Measurements from ENCODE around the gene BBS7.

The BBS7 gene

DNA sequence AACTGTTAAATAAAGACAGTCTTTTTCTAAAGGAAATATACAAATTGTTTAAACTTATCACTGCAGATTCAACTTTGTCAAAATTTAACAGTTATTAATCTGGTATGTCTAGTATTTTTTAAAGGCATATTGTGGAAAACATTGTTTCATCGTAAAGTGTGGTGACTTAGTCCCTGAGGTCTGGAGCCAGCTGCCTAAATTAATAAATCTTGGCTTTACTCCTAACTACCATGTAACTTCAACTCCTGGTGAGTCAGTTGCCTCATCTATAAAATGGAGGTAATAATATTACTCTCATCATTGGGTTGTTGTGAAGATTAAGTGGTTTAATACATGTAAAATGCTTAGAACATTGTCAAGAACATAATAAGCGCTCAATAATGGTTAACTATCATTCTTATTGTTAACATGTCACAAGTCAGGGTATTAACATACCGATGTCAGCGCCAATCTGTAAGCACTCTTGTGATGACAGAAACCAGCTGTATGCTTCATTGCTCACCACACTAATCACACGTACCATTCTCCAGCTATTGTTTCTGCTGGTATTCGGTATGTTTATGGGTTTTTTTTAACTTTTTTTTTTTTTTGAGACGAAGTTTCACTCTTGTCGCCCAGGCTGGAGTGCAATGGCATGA is 91.2 kb downstream of the BBS7 start:
- Histone ChIP-seq H3K4me1 (no peaks in the 10 kb centered on the region), H3K27me3 (peaks cover 11% of the 10 kb centered on the region), H3K9me3 (no peaks in the 10 kb centered on the region), H3K36me3 (no peaks in the 10 kb centered on the region), H3K4me3 (ENCODE audit: low read depth, low read length) (no peak overlapping the region)
- DNase-seq, result no peak
- TF ChIP-seq, protein P1, sequence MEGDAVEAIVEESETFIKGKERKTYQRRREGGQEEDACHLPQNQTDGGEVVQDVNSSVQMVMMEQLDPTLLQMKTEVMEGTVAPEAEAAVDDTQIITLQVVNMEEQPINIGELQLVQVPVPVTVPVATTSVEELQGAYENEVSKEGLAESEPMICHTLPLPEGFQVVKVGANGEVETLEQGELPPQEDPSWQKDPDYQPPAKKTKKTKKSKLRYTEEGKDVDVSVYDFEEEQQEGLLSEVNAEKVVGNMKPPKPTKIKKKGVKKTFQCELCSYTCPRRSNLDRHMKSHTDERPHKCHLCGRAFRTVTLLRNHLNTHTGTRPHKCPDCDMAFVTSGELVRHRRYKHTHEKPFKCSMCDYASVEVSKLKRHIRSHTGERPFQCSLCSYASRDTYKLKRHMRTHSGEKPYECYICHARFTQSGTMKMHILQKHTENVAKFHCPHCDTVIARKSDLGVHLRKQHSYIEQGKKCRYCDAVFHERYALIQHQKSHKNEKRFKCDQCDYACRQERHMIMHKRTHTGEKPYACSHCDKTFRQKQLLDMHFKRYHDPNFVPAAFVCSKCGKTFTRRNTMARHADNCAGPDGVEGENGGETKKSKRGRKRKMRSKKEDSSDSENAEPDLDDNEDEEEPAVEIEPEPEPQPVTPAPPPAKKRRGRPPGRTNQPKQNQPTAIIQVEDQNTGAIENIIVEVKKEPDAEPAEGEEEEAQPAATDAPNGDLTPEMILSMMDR (IDR thresholded peaks at IDR 0.05; ENCODE audit: low read depth, low read length), result no peak

DNA sequence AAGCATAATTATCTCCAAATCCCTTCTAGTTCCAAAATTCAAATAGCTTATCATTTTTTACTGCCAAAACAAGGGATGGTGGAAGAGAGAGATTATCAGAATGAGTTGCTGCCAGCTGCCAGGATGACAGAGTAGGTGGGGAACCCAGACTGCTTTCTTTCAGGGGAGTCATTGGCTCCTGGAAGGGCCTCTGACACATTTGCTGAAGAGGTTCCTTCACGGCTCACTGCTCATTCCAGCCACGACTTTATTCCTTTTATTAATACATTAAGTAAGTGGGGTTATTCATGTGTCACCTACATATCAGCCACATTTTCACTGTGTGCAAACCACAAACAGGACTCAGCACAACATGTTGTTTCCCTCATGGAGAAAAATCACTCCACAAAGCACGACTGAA is 92.6 kb downstream of the BBS7 start:
- Histone ChIP-seq H3K36me3 (no peaks in the 10 kb centered on the region), H3K4me3 (ENCODE audit: low read depth, low read length) (no peak overlapping the region), H3K27me3 (peaks cover 13% of the 10 kb centered on the region), H3K9me3 (no peaks in the 10 kb centered on the region), H3K4me1 (no peaks in the 10 kb centered on the region)
- no peak for DNase-seq
- TF ChIP-seq, protein P1 (IDR thresholded peaks at IDR 0.05; ENCODE audit: low read depth, low read length), result no peak

DNA sequence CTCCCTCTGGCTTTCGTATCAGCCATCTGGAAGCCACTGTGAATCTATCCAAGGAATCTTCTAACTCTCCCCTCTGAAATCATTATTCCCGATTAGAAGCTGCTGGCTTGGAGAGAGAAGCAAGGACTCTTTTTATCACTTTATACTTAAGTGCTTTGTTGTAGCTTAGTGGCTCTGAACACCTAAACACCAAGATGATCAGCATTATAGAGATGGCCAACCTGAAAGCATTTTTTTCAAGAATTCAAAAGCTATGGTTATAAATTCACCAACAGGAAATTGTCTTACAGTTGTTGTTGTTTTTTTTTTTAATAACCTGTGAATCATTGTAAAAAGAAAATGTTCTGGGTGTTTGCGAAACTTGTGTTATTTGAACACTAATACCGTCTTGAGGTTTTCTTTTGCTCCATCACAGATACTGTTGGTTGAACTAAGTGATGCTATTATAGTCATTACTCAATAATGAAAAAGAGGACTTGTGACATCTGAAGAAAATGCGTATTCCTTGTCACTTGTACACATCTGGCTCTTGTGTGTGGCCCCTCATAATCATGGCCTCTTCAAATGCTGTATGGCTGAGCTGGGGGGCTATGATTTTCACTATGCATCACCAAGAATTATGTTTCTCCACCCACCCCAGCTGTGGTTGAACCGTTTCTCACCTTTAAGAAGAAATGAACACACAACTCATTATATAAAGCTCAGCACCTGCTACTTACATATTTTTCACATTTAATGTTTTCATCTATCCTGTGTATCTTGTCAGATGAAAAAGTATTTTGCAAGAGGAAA is 93.5 kb downstream of the BBS7 start:
- TF ChIP-seq, protein P1 (IDR thresholded peaks at IDR 0.05; ENCODE audit: low read depth, low read length), result no peak
- Histone ChIP-seq H3K4me3 (ENCODE audit: low read depth, low read length) (no peak overlapping the region), H3K4me1 (no peaks in the 10 kb centered on the region), H3K36me3 (no peaks in the 10 kb centered on the region), H3K27me3 (peaks cover 13% of the 10 kb centered on the region), H3K9me3 (no peaks in the 10 kb centered on the region)
- DNase-seq, result no peak

Data from BE2C (cell line).